Esophagus squamous epithelium (tissue), 5 donors: ENCODE data around the gene CLDN17. TPM values are rescaled to one million over a fixed set of nuclear protein-coding genes. Genes with fewer than 3 reads are reported as not detected.

Experiments used
- DNase-seq: peaks from one replicate; lab custom pipeline; 2025; lab: John Stamatoyannopoulos, UW
- H3K27ac ChIP-seq, 4 donors: fragments of 200-600 bp; sonication (generic); one replicate each; pipeline ENCODE4 v1.5.1; 2016 to 2019; ENCODE audit warnings: mild to moderate bottlenecking in 1 of 4
- H3K27me3 ChIP-seq, 4 donors: fragments of 200-600 bp; sonication (generic); 1 replicate in 3 of 4; 2 replicates in 1 of 4; pipeline versions ENCODE4 v1.5.1 to v1.6.0; 2017 to 2021; ENCODE audit warnings: antibody characterized with exemption in 1 of 4
- H3K36me3 ChIP-seq, 3 donors: fragments of 200-600 bp; sonication (generic); one replicate each; pipeline ENCODE4 v1.5.1; 2016 to 2019
- H3K4me1 ChIP-seq, 3 donors: fragments of 200-600 bp; sonication (generic); one replicate each; pipeline ENCODE4 v1.5.1; 2017 to 2019
- H3K4me3 ChIP-seq, 4 donors: fragments of 200-600 bp; sonication (generic); 1 replicate in 3 of 4; 2 replicates in 1 of 4; pipeline ENCODE4 v1.5.1; 2016 to 2019; ENCODE audit warnings: mild to moderate bottlenecking in 2 of 4, moderate library complexity in 1 of 4
- H3K9me3 ChIP-seq, 3 donors: fragments of 200-600 bp; sonication (generic); one replicate each; pipeline ENCODE4 v1.5.1; 2016 to 2019
- CTCF ChIP-seq, 6 experiments: fragments of 450-650 bp in 4 of 6; fragments of 200-600 bp in 2 of 6; sonication (generic) in 2 of 6; IDR thresholded peaks; one replicate each; pipeline ENCODE4 v1.5.1; 2016 to 2019; ENCODE audit warnings: antibody characterized with exemption in 6 of 6, mild to moderate bottlenecking in 4 of 6, moderate library complexity in 4 of 6
- POLR2A ChIP-seq, 4 donors: fragments of 450-650 bp; IDR thresholded peaks; one replicate each; pipeline ENCODE4 v1.6.1; 2017; ENCODE audit warnings: antibody characterized with exemption in 4 of 4, mild to moderate bottlenecking in 4 of 4, moderate library complexity in 3 of 4
- WGBS, 2 donors: methylation state at CpG; one replicate each; pipeline ENCODE4 v1.1.5; 2018; 5-methylcytosine and 5-hydroxymethylcytosine counted together
- intact Hi-C: fragments of 100-400 bp; cut with DNase I; formaldehyde crosslinking; loops from one replicate; pipeline ENCODE4 v1.15.0; 2022
- total RNA-seq, 4 donors: library from RNA; depleted of rRNA; stranded (reverse); fragments of >200 nt; gene quantifications; one replicate each; pipeline ENCODE4 v1.1.0, GENCODE V29; 2016
- donor health status: DM: yes; HTN: yes; CAD: no.

Gene CLDN17
- total RNA-seq, 4 donors from 2014 or later = 0.53 to 27.4 (median 0.99) TPM

GRCh38 chr21:30129246-30129645 is 37.4 kb downstream of the CLDN17 start:
- H3K4me1 ChIP-seq = peaks cover 0 to 27% (median 8%) of the 10 kb centered on the region in 3 donors
- H3K4me3 ChIP-seq = no peak overlapping the region
- H3K36me3 ChIP-seq = no peaks in the 10 kb centered on the region
- H3K27me3 ChIP-seq = no peaks in the 10 kb centered on the region
- no peak overlapping the region for H3K27ac ChIP-seq
- no peak for TF ChIP-seq POLR2A (IDR thresholded peaks at IDR 0.05)
- TF ChIP-seq CTCF (IDR thresholded peaks at IDR 0.05) = no peak
- WGBS, 2 donors = 88 to 90% methylated on average over 15 to 16 of the region's 18 CpGs
- no peaks in the 10 kb centered on the region for H3K9me3 ChIP-seq
- no peak for DNase-seq
- intact Hi-C loops = no loop called here

GRCh38 chr21:30126576-30126975 is 40.0 kb downstream of the CLDN17 start:
- intact Hi-C loops = no loop called here
- Histone ChIP-seq H3K27ac (peak overlapping the region; percentile 19 to 75 (median 38)), H3K36me3 (no peaks in the 10 kb centered on the region), H3K4me1 (peaks cover 0 to 27% (median 8%) of the 10 kb centered on the region in 3 donors), H3K9me3 (no peaks in the 10 kb centered on the region), H3K27me3 (no peaks in the 10 kb centered on the region), H3K4me3 (no peak overlapping the region)
- TF ChIP-seq POLR2A (IDR thresholded peaks at IDR 0.05) (no peak), CTCF (IDR thresholded peaks at IDR 0.05) (no peak)
- DNase-seq = no peak

- Histone ChIP-seq H3K4me1 (no peaks in the 10 kb centered on the region), H3K36me3 (no peaks in the 10 kb centered on the region), H3K9me3 (no peaks in the 10 kb centered on the region), H3K27me3 (no peaks in the 10 kb centered on the region), H3K4me3 (no peak overlapping the region), H3K27ac (no peak overlapping the region)
- WGBS, 2 donors = 44 to 49% methylated on average over 2 of the region's 2 CpGs
- TF ChIP-seq POLR2A (IDR thresholded peaks at IDR 0.05) (no peak), CTCF (IDR thresholded peaks at IDR 0.05) (no peak)
- intact Hi-C loops = no loop called here
- DNase-seq = no peak
These were observed 49.0 kb downstream of the CLDN17 start for GRCh38 chr21:30117631-30118030.

GRCh38 chr21:30116479-30116878 is 50.1 kb downstream of the CLDN17 start:
- Histone ChIP-seq H3K36me3 (no peaks in the 10 kb centered on the region), H3K27me3 (no peaks in the 10 kb centered on the region), H3K9me3 (no peaks in the 10 kb centered on the region), H3K4me1 (no peaks in the 10 kb centered on the region), H3K4me3 (no peak overlapping the region), H3K27ac (no peak overlapping the region)
- TF ChIP-seq POLR2A (IDR thresholded peaks at IDR 0.05) (no peak), CTCF (IDR thresholded peaks at IDR 0.05) (no peak)
- 49 to 58% methylated on average over 3 of the region's 3 CpGs for WGBS, 2 donors
- intact Hi-C loops = no loop called here
- DNase-seq = no peak

Other genes with a start within 250 kb of the CLDN17 start
- gene GRIK1, start 226.8 kb downstream of the CLDN17 start, total RNA-seq = under 1 TPM in 1 of 4 donors, not detected in 3; 0.19 TPM
- gene CLDN8, start 49.3 kb upstream of the CLDN17 start, total RNA-seq = 1 to 10 TPM; 1.9 to 7.7 (median 3.6) TPM
- not detected for gene KRTAP24-1, start 116.1 kb upstream of the CLDN17 start, total RNA-seq
- gene KRTAP25-1, start 122.7 kb upstream of the CLDN17 start, total RNA-seq = not detected
- gene KRTAP26-1, start 153.5 kb upstream of the CLDN17 start, total RNA-seq = not detected
- gene KRTAP27-1, start 170.9 kb upstream of the CLDN17 start, total RNA-seq = not detected
- not detected for gene KRTAP23-1, start 181.8 kb upstream of the CLDN17 start, total RNA-seq
- gene KRTAP13-2, start 205.5 kb upstream of the CLDN17 start, total RNA-seq = not detected
- gene KRTAP13-1, start 229.2 kb upstream of the CLDN17 start, total RNA-seq = not detected